Measurements from ENCODE around the gene ZBTB34. TPM values are rescaled to one million over a fixed set of nuclear protein-coding genes. Genes with fewer than 3 reads are reported as not detected.

The ZBTB34 gene
- total RNA-seq, 2 experiments from 2014 or later, result 4.6 to 4.7 TPM

DNA sequence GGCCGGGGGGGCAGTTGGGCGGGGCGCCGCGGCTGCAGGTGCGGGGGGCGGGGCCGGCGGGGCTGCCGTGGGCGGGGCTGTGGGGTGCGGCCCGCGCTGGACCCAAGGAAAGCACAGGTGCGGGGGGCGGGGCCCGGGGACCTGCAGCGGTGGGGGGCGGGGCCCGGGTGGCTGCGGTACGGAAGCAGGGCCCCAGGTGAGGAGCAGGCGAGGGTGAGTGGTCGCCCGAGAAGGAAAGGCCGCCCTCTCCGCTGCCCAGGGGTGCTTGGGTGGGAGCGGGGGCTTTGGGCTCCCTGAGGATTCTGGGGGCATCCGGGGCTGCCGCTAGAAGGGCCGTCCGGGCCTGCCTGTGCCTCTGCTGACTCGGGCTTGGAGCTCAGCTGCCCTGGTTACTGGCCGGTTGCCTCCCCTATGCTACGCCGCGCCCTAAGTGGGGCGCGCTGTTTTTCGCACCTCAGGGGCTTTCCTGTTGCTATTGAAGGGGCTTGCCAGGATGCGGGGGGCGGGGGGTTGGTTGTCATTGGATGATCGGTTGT lies 54.9 kb downstream of the ZBTB34 start:
- ChIA-PET POLR2A (interaction anchor here (0.5 to 1.5 kb wide), 3 partner anchors 11 to 698 kb away, joined by 3 read pairs; no protein-coding TSS in a partner anchor), CTCF (interaction anchor here (0.7 to 1.4 kb wide), 5 partner anchors 25 to 209 kb away, joined by 3 to 6 read pairs (median 3); no protein-coding TSS in a partner anchor)
- ATAC-seq (peak; percentile 2), DNase-seq (peak; percentile 39)
- no peak overlapping the region for H3K27ac Mint-ChIP-seq
- H3K27me3 Mint-ChIP-seq, result peaks cover 3% of the 10 kb centered on the region
- TF ChIP-seq, protein P1, sequence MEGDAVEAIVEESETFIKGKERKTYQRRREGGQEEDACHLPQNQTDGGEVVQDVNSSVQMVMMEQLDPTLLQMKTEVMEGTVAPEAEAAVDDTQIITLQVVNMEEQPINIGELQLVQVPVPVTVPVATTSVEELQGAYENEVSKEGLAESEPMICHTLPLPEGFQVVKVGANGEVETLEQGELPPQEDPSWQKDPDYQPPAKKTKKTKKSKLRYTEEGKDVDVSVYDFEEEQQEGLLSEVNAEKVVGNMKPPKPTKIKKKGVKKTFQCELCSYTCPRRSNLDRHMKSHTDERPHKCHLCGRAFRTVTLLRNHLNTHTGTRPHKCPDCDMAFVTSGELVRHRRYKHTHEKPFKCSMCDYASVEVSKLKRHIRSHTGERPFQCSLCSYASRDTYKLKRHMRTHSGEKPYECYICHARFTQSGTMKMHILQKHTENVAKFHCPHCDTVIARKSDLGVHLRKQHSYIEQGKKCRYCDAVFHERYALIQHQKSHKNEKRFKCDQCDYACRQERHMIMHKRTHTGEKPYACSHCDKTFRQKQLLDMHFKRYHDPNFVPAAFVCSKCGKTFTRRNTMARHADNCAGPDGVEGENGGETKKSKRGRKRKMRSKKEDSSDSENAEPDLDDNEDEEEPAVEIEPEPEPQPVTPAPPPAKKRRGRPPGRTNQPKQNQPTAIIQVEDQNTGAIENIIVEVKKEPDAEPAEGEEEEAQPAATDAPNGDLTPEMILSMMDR (IDR thresholded peaks at IDR 0.05), result no peak
- peaks cover 7% of the 10 kb centered on the region for H3K4me1 Mint-ChIP-seq (ENCODE audit: low read depth)
- peak overlapping the region; percentile 32 for H3K4me3 Mint-ChIP-seq
- no peaks in the 10 kb centered on the region for H3K9me3 Mint-ChIP-seq
- intact Hi-C loops (cut with micrococcal nuclease), result no loop called here
- no peaks in the 10 kb centered on the region for H3K36me3 Mint-ChIP-seq (ENCODE audit: low read depth)

DNA sequence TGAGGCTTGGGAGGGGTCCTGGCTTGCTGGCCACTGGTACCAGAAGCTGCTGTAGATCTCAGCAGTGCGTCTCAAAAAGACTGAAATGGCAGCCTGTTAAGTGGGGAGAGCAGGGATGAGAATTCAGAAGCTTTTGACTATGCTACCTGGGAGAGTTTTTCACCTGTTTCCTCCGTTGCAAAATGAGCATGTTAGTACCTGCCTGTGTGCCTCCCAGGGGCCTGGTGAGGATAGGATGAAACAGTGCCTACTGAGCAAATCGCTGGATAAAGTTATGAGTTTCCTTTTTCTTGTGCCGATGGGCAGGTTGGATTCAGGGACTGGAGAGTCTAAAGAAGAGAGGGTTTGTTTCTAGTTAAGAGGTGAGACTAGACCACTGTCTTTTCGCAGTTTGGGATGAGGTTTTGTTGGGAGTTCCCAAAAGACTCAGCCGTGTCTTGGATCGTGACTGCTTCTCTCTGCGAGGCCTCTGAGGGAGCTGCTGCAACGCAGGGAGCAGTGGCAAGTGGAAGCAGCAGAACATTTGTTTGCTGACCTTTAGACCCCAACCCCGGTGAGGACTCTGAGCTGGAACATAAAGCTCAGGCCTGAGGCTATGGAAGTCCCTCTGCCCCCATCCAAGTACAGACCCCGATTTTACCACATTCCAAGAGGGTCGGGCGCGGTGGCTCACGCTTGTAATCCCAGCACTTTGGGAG lies 55.6 kb downstream of the ZBTB34 start:
- intact Hi-C loops (cut with micrococcal nuclease), result no loop called here
- H3K4me1 Mint-ChIP-seq (ENCODE audit: low read depth), result peaks cover 7% of the 10 kb centered on the region

DNA sequence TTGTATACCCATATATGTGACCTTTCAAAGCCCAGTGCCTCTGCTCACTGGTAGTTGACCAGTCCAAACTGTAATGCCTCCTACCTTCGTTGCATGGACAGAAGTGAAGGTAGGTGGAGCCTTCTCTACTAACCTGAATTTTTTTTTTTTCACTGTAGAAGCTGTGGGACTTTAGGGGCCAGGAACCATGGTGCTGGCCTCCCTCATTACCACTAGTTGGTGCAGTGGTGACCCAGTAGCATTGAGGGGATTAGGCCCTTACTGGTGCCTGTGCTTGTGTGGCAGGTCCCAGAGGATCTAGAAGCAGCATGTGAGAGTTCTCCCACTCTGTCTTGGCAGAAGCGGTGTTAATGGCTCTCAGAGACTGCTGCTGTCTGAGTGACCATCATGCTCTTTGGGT lies 56.5 kb downstream of the ZBTB34 start:
- H3K36me3 Mint-ChIP-seq (ENCODE audit: low read depth), result no peaks in the 10 kb centered on the region
- H3K9me3 Mint-ChIP-seq, result no peaks in the 10 kb centered on the region
- H3K27me3 Mint-ChIP-seq, result peaks cover 2% of the 10 kb centered on the region
- ChIA-PET CTCF (interaction anchor here (1.9 kb wide), 1 partner anchor 9 kb away, joined by 9 read pairs; no protein-coding TSS in a partner anchor), POLR2A (interaction anchor here (0.6 kb wide), 1 partner anchor 9 kb away, joined by 6 read pairs; no protein-coding TSS in a partner anchor)
- TF ChIP-seq, protein P1 (IDR thresholded peaks at IDR 0.05), result no peak
- no peak for DNase-seq
- H3K4me1 Mint-ChIP-seq (ENCODE audit: low read depth), result peaks cover 7% of the 10 kb centered on the region
- no peak overlapping the region for H3K4me3 Mint-ChIP-seq
- no peak overlapping the region for H3K27ac Mint-ChIP-seq
- intact Hi-C loops (cut with micrococcal nuclease), result no loop called here
- ATAC-seq, result no peak

More for the DNA sequence above, 55.6 kb downstream of the ZBTB34 start:
- DNase-seq (no peak), ATAC-seq (no peak)
- H3K9me3 Mint-ChIP-seq, result no peaks in the 10 kb centered on the region
- H3K36me3 Mint-ChIP-seq (ENCODE audit: low read depth), result no peaks in the 10 kb centered on the region
- peaks cover 3% of the 10 kb centered on the region for H3K27me3 Mint-ChIP-seq
- POLR2A ChIA-PET, result interaction anchor here (0.5 kb wide), 1 partner anchor 697 kb away, joined by 3 read pairs; no protein-coding TSS in a partner anchor
- TF ChIP-seq, protein P1 (IDR thresholded peaks at IDR 0.05), result no peak
- H3K27ac Mint-ChIP-seq, result no peak overlapping the region
- CTCF ChIA-PET, result interaction anchor here (0.7 to 1.9 kb wide), 2 partner anchors 10 to 27 kb away, joined by 3 to 9 read pairs; no protein-coding TSS in a partner anchor
- H3K4me3 Mint-ChIP-seq, result peak overlapping the region; percentile 32

DNA sequence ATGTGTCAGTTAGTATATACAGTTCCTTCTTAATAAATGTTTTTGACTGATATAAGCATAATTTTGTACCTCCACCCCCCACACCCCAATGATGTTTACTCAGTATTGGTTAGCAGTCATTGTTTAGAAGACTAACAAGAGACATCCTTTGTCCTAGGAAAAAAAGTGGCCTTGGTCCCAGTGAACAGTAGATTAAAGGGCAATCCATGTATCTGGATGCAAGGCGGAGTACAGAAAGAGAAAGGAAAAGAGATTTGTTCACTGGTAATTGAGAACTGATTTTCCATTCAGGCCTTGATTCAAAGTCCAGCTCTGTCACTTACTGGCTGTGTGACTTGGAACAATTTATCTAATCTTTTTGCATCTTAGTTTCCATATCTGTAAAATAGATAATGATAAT lies 58.8 kb downstream of the ZBTB34 start:
- H3K9me3 Mint-ChIP-seq, result no peaks in the 10 kb centered on the region
- peaks cover 7% of the 10 kb centered on the region for H3K4me1 Mint-ChIP-seq (ENCODE audit: low read depth)
- ATAC-seq, result no peak
- POLR2A ChIA-PET, result no interaction called here
- H3K4me3 Mint-ChIP-seq, result no peak overlapping the region
- intact Hi-C loops (cut with micrococcal nuclease), result no loop called here
- no peak for DNase-seq
- H3K36me3 Mint-ChIP-seq (ENCODE audit: low read depth), result no peaks in the 10 kb centered on the region
- CTCF ChIA-PET, result no interaction called here
- H3K27ac Mint-ChIP-seq, result no peak overlapping the region
- H3K27me3 Mint-ChIP-seq, result peaks cover 2% of the 10 kb centered on the region
- TF ChIP-seq, protein P1 (IDR thresholded peaks at IDR 0.05), result no peak

DNA sequence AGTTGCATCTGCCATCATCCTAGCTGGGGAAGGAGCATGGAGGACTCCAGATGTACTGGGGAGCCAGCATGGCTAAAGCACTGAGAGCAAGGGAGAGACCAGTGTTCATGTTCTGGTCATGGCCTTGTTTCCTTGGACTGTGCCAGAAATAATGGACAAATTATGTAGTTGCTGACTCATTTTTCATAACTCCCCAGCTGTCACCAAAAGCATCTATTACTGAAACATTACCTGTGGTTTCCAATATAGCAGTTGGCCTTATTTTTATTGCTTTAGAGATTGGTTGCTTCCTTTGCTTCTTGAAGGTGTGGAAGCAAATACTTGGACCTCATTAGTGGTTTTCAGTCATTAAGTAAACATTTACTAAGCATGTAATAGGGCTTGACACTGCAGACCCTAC lies 65.4 kb downstream of the ZBTB34 start:
- CTCF ChIA-PET, result interaction anchor here (1.6 to 2.4 kb wide), 4 partner anchors 9 to 273 kb away, joined by 5 to 9 read pairs (median 6); partner anchors contain the start of gene RALGPS1
- ATAC-seq (no peak), DNase-seq (no peak)
- Mint-ChIP-seq H3K9me3 (no peaks in the 10 kb centered on the region), H3K36me3 (ENCODE audit: low read depth) (no peaks in the 10 kb centered on the region), H3K27ac (no peak overlapping the region), H3K4me1 (ENCODE audit: low read depth) (no peaks in the 10 kb centered on the region), H3K27me3 (peaks cover 2% of the 10 kb centered on the region), H3K4me3 (no peak overlapping the region)
- POLR2A ChIA-PET, result interaction anchor here (0.7 kb wide), 1 partner anchor 9 kb away, joined by 6 read pairs; no protein-coding TSS in a partner anchor
- intact Hi-C loops (cut with micrococcal nuclease), result no loop called here
- TF ChIP-seq, protein P1 (IDR thresholded peaks at IDR 0.05), result no peak
